Measurements from ENCODE around the gene BLNK. TPM values are rescaled to one million over a fixed set of nuclear protein-coding genes. Genes with fewer than 3 reads are reported as not detected.

Gene BLNK
- total RNA-seq, 1 experiment from 2014 or later, result 1.0 TPM

GRCh38 chr10:96283756-96284155 is 12.4 kb upstream of the BLNK start:
- no peak overlapping the region for H3K4me3 ChIP-seq
- intact Hi-C loops (cut with micrococcal nuclease; ENCODE audit: unreplicated experiment), result no loop called here
- no peaks in the 10 kb centered on the region for H3K9me3 ChIP-seq (ENCODE audit: insufficient read depth, low read depth)
- POLR2A ChIA-PET (ENCODE audit: unreplicated experiment), result interaction anchor here (0.7 kb wide), 1 partner anchor 204 kb away, joined by 3 read pairs; no protein-coding TSS in a partner anchor
- no peaks in the 10 kb centered on the region for H4K20me1 ChIP-seq (ENCODE audit: insufficient read depth)
- no TSS peak for BruUV-seq (replicated peaks)
- no peaks in the 10 kb centered on the region for H3K4me1 ChIP-seq (replicated peaks; ENCODE audit: insufficient read depth)
- H3K27ac ChIP-seq, result no peak overlapping the region
- TF ChIP-seq EZH2 (IDR thresholded peaks at IDR 0.05; ENCODE audit: low read depth) (no peak), CTCF (conservative IDR thresholded peaks at IDR 0.05) (no peak)
- no peaks in the 10 kb centered on the region for H3F3A ChIP-seq (ENCODE audit: insufficient read depth, low read depth)
- H3K79me2 ChIP-seq (ENCODE audit: low read depth), result no peaks in the 10 kb centered on the region
- H3K36me3 ChIP-seq (ENCODE audit: low read depth), result no peaks in the 10 kb centered on the region
- H3K9me2 ChIP-seq (ENCODE audit: insufficient read depth), result no peaks in the 10 kb centered on the region
- H3K4me2 ChIP-seq, result no peak overlapping the region
- no peak overlapping the region for H2AFZ ChIP-seq
- CTCF ChIA-PET, result no interaction called here
- DNase-seq, result no peak
- no peaks in the 10 kb centered on the region for H3K27me3 ChIP-seq (ENCODE audit: insufficient read depth, low read depth)

- H3K27ac ChIP-seq, result no peak overlapping the region
- DNase-seq, result no peak
- CTCF ChIA-PET, result no interaction called here
- H3K36me3 ChIP-seq (ENCODE audit: low read depth), result no peaks in the 10 kb centered on the region
- H3K4me3 ChIP-seq, result no peak overlapping the region
- H3K4me2 ChIP-seq, result no peak overlapping the region
- no peaks in the 10 kb centered on the region for H3K9me3 ChIP-seq (ENCODE audit: insufficient read depth, low read depth)
- no peaks in the 10 kb centered on the region for H4K20me1 ChIP-seq (ENCODE audit: insufficient read depth)
- H3K79me2 ChIP-seq (ENCODE audit: low read depth), result no peaks in the 10 kb centered on the region
- TF ChIP-seq EZH2 (IDR thresholded peaks at IDR 0.05; ENCODE audit: low read depth), result no peak
- TF ChIP-seq CTCF (conservative IDR thresholded peaks at IDR 0.05), result no peak
- no peak overlapping the region for H2AFZ ChIP-seq
- no TSS peak for BruUV-seq (replicated peaks)
- no peaks in the 10 kb centered on the region for H3F3A ChIP-seq (ENCODE audit: insufficient read depth, low read depth)
- POLR2A ChIA-PET (ENCODE audit: unreplicated experiment), result no interaction called here
- H3K4me1 ChIP-seq (replicated peaks; ENCODE audit: insufficient read depth), result no peaks in the 10 kb centered on the region
- no peaks in the 10 kb centered on the region for H3K27me3 ChIP-seq (ENCODE audit: insufficient read depth, low read depth)
- no peaks in the 10 kb centered on the region for H3K9me2 ChIP-seq (ENCODE audit: insufficient read depth)
- intact Hi-C loops (cut with micrococcal nuclease; ENCODE audit: unreplicated experiment), result no loop called here
These were observed 12.0 kb upstream of the BLNK start for GRCh38 chr10:96283351-96283750.

DNA sequence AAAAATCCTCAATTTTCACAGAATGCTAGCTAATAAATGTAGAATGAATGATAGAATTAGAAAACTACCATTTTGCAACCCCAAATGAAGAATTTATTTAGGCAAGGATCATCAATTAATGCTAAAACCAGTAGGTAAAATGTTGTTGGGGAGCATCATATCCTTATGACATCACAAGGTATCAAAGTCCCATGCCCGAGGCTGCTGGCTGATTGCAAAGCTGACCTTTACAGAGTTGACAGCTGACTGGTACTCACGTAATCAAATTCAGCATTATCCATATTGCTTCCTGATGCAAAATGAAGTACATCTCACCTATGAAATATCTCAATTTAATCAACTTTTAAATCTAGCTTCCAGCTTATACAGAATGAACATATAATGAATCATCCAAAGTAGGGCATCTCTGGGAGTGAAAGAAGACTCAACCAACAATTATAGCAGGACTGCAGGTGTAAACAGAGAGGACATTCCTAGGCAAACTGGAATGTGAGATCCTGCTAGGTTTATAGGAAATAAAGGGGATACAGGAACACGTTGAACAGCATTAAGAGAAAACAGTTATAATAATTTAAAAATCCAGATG is 10.2 kb upstream of the BLNK start:
- H3K4me1 ChIP-seq (replicated peaks; ENCODE audit: insufficient read depth), result no peaks in the 10 kb centered on the region
- no TSS peak for BruUV-seq (replicated peaks)
- H3K36me3 ChIP-seq (ENCODE audit: low read depth), result no peaks in the 10 kb centered on the region
- no peak overlapping the region for H3K4me2 ChIP-seq
- ChIA-PET CTCF (no interaction called here), POLR2A (ENCODE audit: unreplicated experiment) (interaction anchor here (0.6 kb wide), 1 partner anchor 152 kb away, joined by 7 read pairs; no protein-coding TSS in a partner anchor)
- H3K79me2 ChIP-seq (ENCODE audit: low read depth), result no peaks in the 10 kb centered on the region
- H3K9me3 ChIP-seq (ENCODE audit: insufficient read depth, low read depth), result no peaks in the 10 kb centered on the region
- TF ChIP-seq CTCF (conservative IDR thresholded peaks at IDR 0.05) (no peak), EZH2 (IDR thresholded peaks at IDR 0.05; ENCODE audit: low read depth) (no peak)
- no peak overlapping the region for H2AFZ ChIP-seq
- no peaks in the 10 kb centered on the region for H3F3A ChIP-seq (ENCODE audit: insufficient read depth, low read depth)
- H3K9me2 ChIP-seq (ENCODE audit: insufficient read depth), result no peaks in the 10 kb centered on the region
- H4K20me1 ChIP-seq (ENCODE audit: insufficient read depth), result no peaks in the 10 kb centered on the region
- no peak overlapping the region for H3K4me3 ChIP-seq
- intact Hi-C loops (cut with micrococcal nuclease; ENCODE audit: unreplicated experiment), result no loop called here
- no peaks in the 10 kb centered on the region for H3K27me3 ChIP-seq (ENCODE audit: insufficient read depth, low read depth)
- DNase-seq, result no peak
- no peak overlapping the region for H3K27ac ChIP-seq
